Measurements from ENCODE around the gene SCN7A.
"Not testable (repeated sequence)": the region's sequence is repeated elsewhere in the genome, so short reads cannot be mapped to it uniquely, and the experiment has no call there.

SCN7A gene

GRCh38 chr2:166454006-166454595 is 39.9 kb downstream of the SCN7A start:
- no peak for DNase-seq

GRCh38 chr2:166451468-166451867 is 42.6 kb downstream of the SCN7A start:
- DNase-seq, result no peak

DNA sequence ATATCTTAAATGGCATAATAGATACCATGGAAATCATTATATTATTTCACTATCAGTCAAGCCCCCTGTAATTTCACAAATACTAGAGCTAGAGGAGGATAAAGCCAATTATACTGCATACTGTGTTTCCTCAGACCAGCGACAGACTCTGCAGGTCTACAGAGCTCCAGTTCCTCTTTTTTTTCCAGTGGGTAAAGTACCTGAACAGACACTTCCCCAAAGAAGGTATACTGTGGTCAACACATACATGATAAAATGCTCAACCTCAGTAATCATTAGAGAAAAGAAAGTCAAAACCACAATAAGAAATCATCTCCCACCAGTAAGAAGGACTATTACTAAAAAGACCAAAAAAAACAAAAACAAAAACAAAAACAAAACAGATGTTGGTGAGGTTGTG is 44.6 kb downstream of the SCN7A start:
- no peak for DNase-seq

GRCh38 chr2:166448106-166448505 is 45.9 kb downstream of the SCN7A start:
- DNase-seq, result no peak

- no peak for DNase-seq
These were observed 49.7 kb downstream of the SCN7A start for GRCh38 chr2:166444306-166444705.

DNA sequence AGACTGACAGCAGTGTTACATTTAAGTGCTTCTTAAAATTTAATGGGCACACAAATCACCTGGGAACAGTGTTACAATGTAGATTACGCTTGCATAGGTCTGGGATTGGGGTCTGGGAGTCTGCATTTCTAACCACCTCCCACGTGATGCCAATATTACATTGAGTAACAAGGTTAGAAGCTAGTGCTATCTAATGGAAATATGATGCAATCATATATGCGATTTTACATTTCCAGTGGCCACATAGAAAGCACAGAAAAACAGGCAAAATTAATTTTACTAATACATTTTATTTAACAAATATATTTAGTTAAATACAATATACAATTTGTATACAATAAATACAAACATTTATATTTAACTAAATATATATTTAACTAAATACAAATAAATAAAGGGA is 53.7 kb downstream of the SCN7A start:
- no peak for DNase-seq

DNA sequence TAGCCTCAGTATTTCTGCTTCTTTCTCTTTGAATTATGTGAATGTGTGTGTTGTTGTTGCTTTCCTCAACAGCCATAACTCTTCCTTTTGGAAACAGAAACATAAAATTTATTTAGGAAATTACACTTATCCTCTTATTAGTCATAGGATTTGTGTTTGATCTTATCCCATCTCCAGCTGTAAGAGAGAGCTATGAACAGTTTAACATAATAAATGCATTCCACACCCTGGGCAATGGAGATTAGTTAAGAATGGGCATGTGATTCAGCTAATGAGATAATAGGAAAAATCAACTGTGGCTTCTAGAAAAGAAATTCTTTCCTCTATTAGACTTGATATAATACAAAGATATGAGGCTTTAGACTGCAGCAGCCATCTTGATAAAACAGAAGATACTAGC is 55.0 kb downstream of the SCN7A start:
- no peak for DNase-seq

DNA sequence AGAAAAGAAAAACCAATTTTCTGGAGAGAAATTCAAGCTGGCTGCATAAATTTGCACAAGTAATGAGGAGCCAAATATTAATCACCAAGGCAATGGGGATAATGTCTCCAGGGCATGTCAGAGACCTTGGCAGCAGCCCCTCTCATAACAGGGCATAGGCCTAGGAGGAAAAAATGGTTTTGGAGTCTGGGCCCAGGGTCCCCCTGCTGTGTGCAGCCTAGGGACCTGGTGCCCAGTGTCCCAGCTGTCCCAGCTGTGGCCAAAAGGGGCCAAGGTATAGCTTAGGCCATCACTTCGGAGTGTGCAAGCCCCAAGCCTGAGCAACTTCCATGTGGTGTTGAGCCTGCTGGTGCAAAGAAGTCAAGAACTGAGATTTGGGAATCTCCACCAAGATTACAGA is 57.1 kb downstream of the SCN7A start:
- DNase-seq, result no peak

DNA sequence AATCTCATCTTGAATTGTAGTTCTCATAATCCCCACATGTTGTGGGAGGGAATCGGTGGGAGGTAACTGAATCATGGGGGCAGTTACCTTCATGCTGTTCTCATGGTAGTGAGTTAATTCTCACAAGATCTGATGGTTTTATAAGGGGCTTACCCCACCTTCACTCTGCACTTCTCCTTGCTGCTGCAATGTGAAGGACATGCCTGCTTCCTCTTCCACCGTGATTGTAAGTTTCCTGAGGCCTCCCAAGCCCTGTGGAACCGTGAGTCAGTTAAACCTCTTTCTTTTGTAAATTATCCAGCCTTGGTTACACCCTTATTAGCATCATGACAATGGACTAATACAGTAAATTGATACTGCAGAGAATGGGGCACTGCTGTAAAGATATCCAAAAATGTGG is 57.9 kb downstream of the SCN7A start:
- no peak for DNase-seq

DNA sequence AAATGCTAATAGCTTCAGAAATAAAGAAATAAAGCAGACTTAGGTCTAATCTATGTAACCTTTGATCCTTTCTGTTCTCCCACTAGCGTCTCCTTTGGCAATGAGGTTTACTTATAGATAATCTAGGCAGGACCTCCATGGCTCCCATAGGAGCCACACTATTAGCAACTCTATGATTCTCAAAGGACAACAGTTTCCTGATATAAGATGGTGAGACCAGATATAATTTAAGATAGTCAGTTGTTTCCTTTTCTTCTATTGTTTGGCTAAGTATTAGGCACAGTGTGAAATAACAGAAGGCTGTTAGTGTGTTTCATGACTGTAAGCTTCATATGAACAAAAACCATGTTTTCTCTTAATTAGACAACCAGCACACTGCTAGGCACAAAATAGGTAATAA is 59.6 kb downstream of the SCN7A start:
- DNase-seq, result no peak

DNA sequence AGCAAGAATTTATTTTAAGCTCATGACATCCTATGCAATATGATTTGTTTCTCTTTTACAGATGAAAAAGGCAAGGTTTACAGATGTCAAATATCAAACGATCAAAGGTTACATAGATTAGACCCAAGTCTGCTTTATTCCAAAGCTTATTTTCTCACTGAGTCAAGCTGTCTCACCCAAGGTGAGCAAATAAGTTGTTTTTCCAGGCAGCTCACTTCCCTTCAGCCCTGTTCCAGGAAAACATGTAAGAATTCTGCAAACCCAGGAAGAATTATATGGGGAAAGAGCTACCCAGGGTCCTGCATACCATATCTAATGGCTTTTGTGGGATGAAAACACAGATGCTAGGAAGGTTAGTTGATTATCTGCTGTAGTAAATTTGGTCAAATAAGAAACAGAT is 60.6 kb downstream of the SCN7A start:
- DNase-seq, result no peak

DNA sequence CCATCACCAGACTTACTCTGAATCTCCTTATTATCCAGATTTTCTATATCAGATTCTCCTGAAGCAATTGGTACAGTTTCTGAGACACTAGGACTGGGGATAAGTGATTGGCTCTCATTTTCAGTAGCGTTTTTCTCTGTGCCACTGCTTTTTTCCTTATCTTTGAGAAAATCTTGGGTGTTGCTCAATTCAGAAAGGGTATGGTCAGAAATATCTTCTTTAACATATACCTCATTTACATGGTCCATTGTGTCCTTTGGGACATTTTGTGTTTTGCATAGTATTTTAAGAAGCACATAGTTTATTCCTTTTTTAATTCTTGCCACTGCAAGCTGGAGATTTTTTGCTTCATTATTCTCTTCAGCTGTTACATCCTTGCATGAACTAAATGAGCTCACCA is 61.7 kb downstream of the SCN7A start:
- no peak for DNase-seq

DNA sequence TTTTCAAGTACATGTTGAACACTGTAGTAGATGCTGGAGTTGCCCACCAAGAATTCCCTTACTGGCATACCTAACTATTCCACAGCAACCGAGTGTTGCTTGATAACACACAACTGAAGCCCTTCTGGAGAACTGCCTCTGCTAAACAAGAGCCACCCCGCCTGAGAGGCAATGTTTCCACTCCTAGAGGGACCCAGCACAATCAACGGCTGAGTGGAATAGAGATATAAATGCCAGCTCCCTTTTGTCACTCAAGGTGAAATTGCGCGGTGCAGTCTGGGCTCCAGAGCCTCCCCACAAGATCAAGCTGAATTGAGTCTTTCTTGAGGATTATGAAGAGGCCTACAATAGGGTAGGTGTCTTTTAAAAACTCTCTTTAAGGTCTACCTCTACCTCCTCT is 69.2 kb downstream of the SCN7A start:
- DNase-seq, result no peak

- no peak for DNase-seq
These were observed 74.5 kb downstream of the SCN7A start for GRCh38 chr2:166419616-166419934.

DNA sequence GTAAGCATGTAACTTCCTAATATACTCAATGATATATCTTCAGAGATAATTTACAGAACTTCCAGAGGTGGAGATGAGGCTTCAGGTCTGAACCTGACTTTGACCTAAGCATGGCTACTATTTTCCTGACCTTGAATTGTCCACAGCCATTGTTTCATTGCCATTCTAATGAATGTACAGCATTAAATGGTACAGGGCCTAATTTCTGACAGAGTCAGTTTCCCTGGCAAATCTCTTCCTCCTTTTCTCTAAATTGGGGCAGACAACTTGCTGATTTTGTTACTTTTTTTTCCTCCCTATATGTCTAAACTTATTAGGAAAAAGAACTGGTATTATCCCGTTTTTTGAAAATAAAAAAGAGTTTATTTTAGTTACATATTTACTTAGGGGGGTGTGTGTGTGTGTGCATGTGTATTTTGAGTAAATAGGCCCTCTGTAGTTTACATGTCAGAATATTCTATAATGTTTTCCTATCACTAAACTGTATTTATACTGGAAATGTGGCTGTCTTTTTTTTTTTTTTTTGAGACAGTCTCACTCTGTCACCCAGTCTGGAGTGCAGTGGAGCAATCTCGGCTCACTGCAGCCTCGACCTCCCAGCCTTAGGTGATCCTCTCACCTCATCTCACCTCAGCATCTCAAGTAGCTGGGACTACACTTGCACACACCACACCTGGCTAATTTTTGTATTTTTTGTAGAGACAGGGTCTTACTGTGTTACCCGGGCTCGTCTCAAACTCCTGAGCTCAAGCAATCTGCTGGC is 75.0 kb downstream of the SCN7A start:
- no peak for DNase-seq

GRCh38 chr2:166417669-166418068 is 76.4 kb downstream of the SCN7A start:
- DNase-seq, result no peak

DNA sequence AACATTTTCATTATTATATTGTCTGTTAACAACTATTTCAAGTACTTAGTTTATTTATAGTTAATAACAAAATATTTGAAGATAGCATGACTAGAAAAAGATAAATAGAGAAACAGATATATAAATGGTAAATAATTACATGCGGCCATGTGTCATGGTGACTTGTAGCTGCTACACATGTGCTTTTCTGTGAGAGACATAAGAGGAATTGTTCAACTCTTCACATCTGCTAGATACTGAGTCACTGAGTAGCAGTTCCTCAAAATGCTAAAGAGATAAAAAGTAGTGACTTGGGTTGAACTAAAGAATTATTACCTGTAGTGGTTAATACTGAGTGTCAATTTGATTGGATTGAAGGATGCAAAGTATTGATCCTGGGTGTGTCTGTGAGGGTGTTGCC is 80.8 kb downstream of the SCN7A start:
- no peak for DNase-seq

DNA sequence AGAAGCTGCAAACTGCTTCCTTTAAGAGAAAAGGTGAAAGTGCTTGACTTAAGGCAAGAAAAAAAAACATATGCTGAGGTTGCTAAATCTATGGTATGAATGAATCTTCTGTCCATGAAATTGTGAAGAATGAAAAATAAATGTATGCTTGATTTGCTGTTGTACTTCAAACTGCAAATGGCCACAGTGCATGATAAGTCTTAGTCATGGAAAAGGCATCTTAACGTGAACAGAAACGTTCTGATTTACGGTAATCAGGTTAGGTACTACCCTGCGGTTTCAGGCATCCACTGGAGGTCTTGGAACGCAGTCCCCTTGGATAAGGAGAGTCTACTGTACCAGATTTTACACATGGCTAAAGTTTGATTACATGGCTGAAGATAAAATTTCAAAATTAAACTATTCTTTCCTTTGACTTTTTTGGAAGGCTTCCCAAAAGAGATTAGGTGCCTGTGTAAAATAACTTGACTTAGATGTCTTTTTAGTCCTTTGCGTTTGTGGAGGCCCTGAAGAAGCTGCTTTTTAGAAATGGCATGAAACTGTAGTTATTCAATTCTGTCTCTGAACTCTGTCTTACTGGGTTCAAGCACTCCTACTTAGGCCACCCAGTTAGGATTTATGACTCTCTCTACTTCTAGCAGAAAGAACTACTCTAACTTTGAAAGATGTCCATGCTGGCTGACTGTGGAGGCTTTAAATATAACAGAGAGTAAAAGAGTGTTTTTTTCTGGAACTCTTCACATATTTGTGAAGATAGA is 82.4 kb downstream of the SCN7A start:
- DNase-seq, result no peak

DNA sequence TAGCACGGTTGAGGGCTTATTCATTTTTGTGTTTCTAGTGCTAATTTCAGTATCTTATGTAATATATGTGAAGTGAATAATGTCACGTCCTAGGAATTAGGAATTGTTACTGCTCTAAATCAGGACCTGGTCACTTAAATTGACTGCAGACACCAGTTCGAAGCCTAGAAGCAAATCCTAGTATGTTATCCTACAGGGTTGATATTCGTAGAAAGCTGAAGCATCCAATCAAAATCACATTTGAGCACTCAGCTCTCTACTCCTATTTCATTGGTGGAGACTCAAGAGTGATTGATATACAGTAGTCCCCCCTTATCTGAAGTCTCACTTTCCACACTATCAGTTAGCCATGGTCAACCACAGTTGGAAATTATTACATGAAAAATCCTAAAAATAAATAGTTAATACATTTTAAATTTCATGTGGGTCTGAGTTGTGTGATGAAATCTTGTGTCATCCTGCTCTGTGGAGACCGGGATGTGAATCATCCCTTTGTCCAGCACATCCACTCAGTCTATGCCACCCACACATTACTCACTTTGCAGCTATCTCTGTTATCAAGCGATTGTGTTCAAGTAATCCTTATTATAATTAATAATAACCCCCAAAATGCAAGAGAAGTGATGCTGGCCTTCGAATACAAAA is 83.1 kb downstream of the SCN7A start:
- no peak for DNase-seq

GRCh38 chr2:166407746-166408145 is 86.3 kb downstream of the SCN7A start:
- DNase-seq, result not testable (repeated sequence)

GRCh38 chr2:166406374-166406773 is 87.7 kb downstream of the SCN7A start:
- no peak for DNase-seq

DNA sequence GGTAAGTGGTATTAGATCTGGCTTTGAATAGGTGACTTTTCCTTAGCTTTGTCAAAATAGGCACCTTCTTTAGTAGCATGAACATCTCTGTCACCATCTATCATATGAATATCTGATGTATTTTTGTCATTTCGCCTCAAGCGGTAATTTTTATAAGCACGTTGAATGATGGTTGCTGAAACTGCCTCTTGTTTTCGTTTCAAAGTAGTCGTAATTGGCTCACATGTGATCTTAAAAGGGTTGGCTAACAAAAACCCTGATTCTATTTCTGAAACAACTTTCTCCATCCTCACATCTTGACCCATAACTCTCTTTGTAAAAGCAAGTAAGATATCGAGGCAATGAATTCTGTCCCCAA is 88.5 kb downstream of the SCN7A start:
- no peak for DNase-seq
